Spleen (tissue), 7 donors: Measurements from ENCODE around the gene SLC7A11.

Source experiments
- CTCF ChIP-seq, 11 experiments: fragments of 200-600 bp in 7 of 11; fragments of 450-650 bp in 4 of 11; sonication (generic) in 4 of 11; IDR thresholded peaks in 8 of 11; conservative IDR thresholded peaks in 3 of 11; 1 replicate in 7 of 11; 2 replicates in 4 of 11; pipeline versions ENCODE4 v1.4.0 to v1.8.0; 2016 to 2021; ENCODE audit warnings: antibody characterized with exemption in 11 of 11, inconsistent platforms in 4 of 11, mild to moderate bottlenecking in 1 of 11
- POLR2A ChIP-seq, 3 donors: fragments of 450-650 bp; IDR thresholded peaks; one replicate each; pipeline ENCODE4 v1.5.1; 2017; ENCODE audit warnings: antibody characterized with exemption in 3 of 3, mild to moderate bottlenecking in 1 of 3
- POLR2AphosphoS5 ChIP-seq, 3 donors: sonication (generic); formaldehyde crosslinking; IDR thresholded peaks; one replicate each; pipeline ENCODE4 v1.5.1; 2017; ENCODE audit warnings: antibody characterized with exemption in 3 of 3
- donor health status: DM: no; HTN: no; CAD: no; lungs with moderate emphysema.
- donor health status: DM: no; HTN: no; CAD: no.
- donor health status: DM: no; HTN: no; CAD: no.

GRCh38 chr4:138218976-138219375, 23.2 kb downstream of the SLC7A11 start:
- no peak for TF ChIP-seq CTCF (IDR thresholded peaks at IDR 0.05 in 8 of 11, conservative IDR thresholded peaks at IDR 0.05 in 3 of 11)
- no peak for TF ChIP-seq POLR2A (IDR thresholded peaks at IDR 0.05)
- TF ChIP-seq POLR2AphosphoS5 (IDR thresholded peaks at IDR 0.05): no peak
